Sciatic nerve (tissue), 2 donors: ENCODE results near the gene CAGE1. TPM values are rescaled to one million over a fixed set of nuclear protein-coding genes. Genes with fewer than 3 reads are reported as not detected.
"Not testable (repeated sequence)": the region's sequence is repeated elsewhere in the genome, so short reads cannot be mapped to it uniquely, and the experiment has no call there.

Experiments used
- ATAC-seq: fragments of 200-7000 bp; cut with Tn5 transposase; one replicate; pipeline ENCODE4 v1.9.1; 2020; ENCODE audit warnings: mild to moderate bottlenecking, moderate library complexity
- DNase-seq: peaks from one replicate; pipeline ENCODE4 v3.0.0-alpha.2; 2020; ENCODE audit warnings: low spot score
- intact Hi-C: fragments of 100-400 bp; cut with DNase I; formaldehyde crosslinking; loops from one replicate; pipeline ENCODE4 v1.14.2; 2022
- total RNA-seq: library from RNA; stranded (reverse); fragmentation: NEBNext Ultra II Directional; extraction: Animal tissue kit (Norgen Biotek cat#: 25700); gene quantifications from one replicate; pipeline ENCODE4 v1.2.1, GENCODE V29; 2021
- donor health status: DM: no; HTN: no; CAD: no.
- donor health status: DM: no; HTN: no; CAD: no.

The CAGE1 gene
- total RNA-seq, 1 donor from 2014 or later, result not detected

- ATAC-seq (no peak), DNase-seq (no peak)
- intact Hi-C loops, result no loop called here
Measured at GRCh38 chr6:7315948-7316365, 73.6 kb downstream of the CAGE1 start.

- DNase-seq, ATAC-seq, intact Hi-C loops: not testable (repeated sequence)
Measured at GRCh38 chr6:7315087-7315947, 74.2 kb downstream of the CAGE1 start.

- intact Hi-C loops, result no loop called here
- no peak for DNase-seq
- ATAC-seq, result no peak
Measured at GRCh38 chr6:7314414-7314813, 75.1 kb downstream of the CAGE1 start.

- ATAC-seq (no peak), DNase-seq (no peak)
- intact Hi-C loops, result no loop called here
Measured at GRCh38 chr6:7313505-7314165, 75.9 kb downstream of the CAGE1 start.

GRCh38 chr6:7312616-7313504, 76.7 kb downstream of the CAGE1 start, which contains the start of gene SSR1:
SSR1 (minus strand) TSS chr6:7313199; CDS start chr6:7313120, 79 bp downstream.
- ATAC-seq, result peak; percentile 100
- peak; percentile 98 for DNase-seq
- intact Hi-C loops, result no loop called here

- no peak for DNase-seq
- no peak for ATAC-seq
- intact Hi-C loops, result no loop called here
Measured at GRCh38 chr6:7311917-7312615, 77.5 kb downstream of the CAGE1 start.

GRCh38 chr6:7311176-7311575, 78.4 kb downstream of the CAGE1 start:
- no peak for ATAC-seq
- no peak for DNase-seq
- intact Hi-C loops, result no loop called here

GRCh38 chr6:7309050-7309449, 80.5 kb downstream of the CAGE1 start:
- intact Hi-C loops, result no loop called here
- no peak for DNase-seq
- no peak for ATAC-seq

- ATAC-seq (no peak), DNase-seq (no peak)
- intact Hi-C loops, result no loop called here
Measured at GRCh38 chr6:7307533-7307932, 82.0 kb downstream of the CAGE1 start.

- intact Hi-C loops, result no loop called here
- no peak for DNase-seq
Measured at GRCh38 chr6:7304821-7305220, 84.7 kb downstream of the CAGE1 start.

GRCh38 chr6:7301702-7302101, 87.8 kb downstream of the CAGE1 start:
- ATAC-seq, result no peak
- intact Hi-C loops, result no loop called here
- no peak for DNase-seq

More at GRCh38 chr6:7304821-7305220, 84.7 kb downstream of the CAGE1 start:
- no peak for ATAC-seq

GRCh38 chr6:7300926-7301325, 88.6 kb downstream of the CAGE1 start:
- intact Hi-C loops, result no loop called here
- no peak for ATAC-seq
- DNase-seq, result no peak

GRCh38 chr6:7298113-7298512, 91.4 kb downstream of the CAGE1 start:
- DNase-seq (no peak), ATAC-seq (no peak)
- intact Hi-C loops, result no loop called here

GRCh38 chr6:7296602-7297001, 92.9 kb downstream of the CAGE1 start:
- ATAC-seq (no peak), DNase-seq (no peak)
- intact Hi-C loops, result no loop called here

GRCh38 chr6:7295916-7296315, 93.6 kb downstream of the CAGE1 start:
- ATAC-seq, result no peak
- DNase-seq, result no peak
- intact Hi-C loops, result no loop called here

- ATAC-seq (no peak), DNase-seq (no peak)
- intact Hi-C loops, result no loop called here
Measured at GRCh38 chr6:7292596-7293255, 96.8 kb downstream of the CAGE1 start.

GRCh38 chr6:7290079-7290478, 99.5 kb downstream of the CAGE1 start:
- intact Hi-C loops, result no loop called here
- ATAC-seq (no peak), DNase-seq (no peak)

- DNase-seq (no peak), ATAC-seq (no peak)
- intact Hi-C loops, result no loop called here
Measured at GRCh38 chr6:7285416-7285815, 104.1 kb downstream of the CAGE1 start.
